H1 (cell line): Measurements from ENCODE around the gene HMCN2. TPM values are rescaled to one million over a fixed set of nuclear protein-coding genes. Genes with fewer than 3 reads are reported as not detected.

ENCODE experiments used
- CTCF ChIA-PET: fragments of 300-600 bp; sonication (Branson Sonifier 250); formaldehyde crosslinking; loops from one replicate; lab custom pipeline; 2021; ENCODE audit not compliant: partially characterized antibody; lab: Charles Lee
- POLR2A ChIA-PET: fragments of 300-600 bp; sonication (Branson Sonifier 250); formaldehyde crosslinking; loops from one replicate; lab custom pipeline; 2021; ENCODE audit warnings: inconsistent platforms; ENCODE audit not compliant: partially characterized antibody; lab: Charles Lee
- DNase-seq, 2 experiments: peaks; one replicate each; pipeline versions ENCODE4 v3.0.0 to v3.0.0-alpha.2; 2010 to 2022; ENCODE audit warnings: low spot score in 2 of 2, low read depth in 1 of 2, mixed read lengths in 1 of 2
- FAIRE-seq: peaks from 2 replicates; lab custom pipeline; 2011; peaks lifted over from hg19 to GRCh38; lab: Jason Lieb, UNC
- H2AFZ ChIP-seq: 2 replicates; pipeline ENCODE4 v1.8.1; 2012; ENCODE audit warnings: low read length, inconsistent platforms
- H2AK5ac ChIP-seq: 2 replicates; pipeline ENCODE4 v1.6.1; 2013; ENCODE audit warnings: low read depth, low read length
- H2BK120ac ChIP-seq: replicated peaks from 2 replicates; pipeline ENCODE3; 2013; ENCODE audit warnings: low read depth, low read length, inconsistent platforms
- H2BK12ac ChIP-seq: 2 replicates; pipeline ENCODE4 v1.6.1; 2013; ENCODE audit warnings: low read depth, low read length
- H2BK15ac ChIP-seq: 2 replicates; pipeline ENCODE4 v1.6.1; 2013; ENCODE audit warnings: low read length
- H2BK20ac ChIP-seq: 2 replicates; pipeline ENCODE4 v1.6.1; 2013; ENCODE audit warnings: low read length
- H2BK5ac ChIP-seq: 2 replicates; pipeline ENCODE4 v1.6.1; 2013; ENCODE audit warnings: low read depth, low read length
- H3K14ac ChIP-seq: 2 replicates; pipeline ENCODE4 v1.6.1; 2013; ENCODE audit warnings: inconsistent platforms; ENCODE audit not compliant: insufficient read length
- H3K18ac ChIP-seq: 2 replicates; pipeline ENCODE4 v1.6.1; 2013; ENCODE audit warnings: low read length; ENCODE audit errors: extremely low read depth
- H3K23ac ChIP-seq: 2 replicates; pipeline ENCODE4 v1.6.1; 2013; ENCODE audit warnings: inconsistent platforms; ENCODE audit not compliant: insufficient read length
- H3K23me2 ChIP-seq: 2 replicates; pipeline ENCODE4 v1.6.1; 2013; ENCODE audit warnings: low read depth, low read length
- H3K27ac ChIP-seq: 2 replicates; pipeline ENCODE4 v1.6.1; 2011; ENCODE audit warnings: low read depth, low read length, inconsistent platforms
- H3K27me3 ChIP-seq, 4 experiments: replicated peaks in 1 of 4; 1 replicate in 1 of 4; 2 replicates in 3 of 4; pipeline versions ENCODE4 v1.6.1 to v1.8.1; 2011 to 2013; ENCODE audit warnings: low read length in 3 of 4, mild to moderate bottlenecking in 3 of 4, inconsistent platforms in 2 of 4, mixed read lengths in 2 of 4, moderate library complexity in 1 of 4; ENCODE audit not compliant: control insufficient read depth in 3 of 4, insufficient read depth in 3 of 4; ENCODE audit errors: extremely low read depth in 1 of 4
- H3K36me3 ChIP-seq, 4 experiments: 2 replicates each; pipeline versions ENCODE4 v1.6.1 to v1.8.1; 2011 to 2013; ENCODE audit warnings: mild to moderate bottlenecking in 4 of 4, low read length in 3 of 4, moderate library complexity in 2 of 4, control low read depth in 1 of 4, inconsistent platforms in 1 of 4; ENCODE audit not compliant: insufficient read depth in 4 of 4, control insufficient read depth in 2 of 4
- H3K4ac ChIP-seq: replicated peaks from 2 replicates; pipeline ENCODE3; 2013; ENCODE audit warnings: low read length, low read depth, mixed read lengths, inconsistent platforms; ENCODE audit not compliant: insufficient read length
- H3K4me1 ChIP-seq, 4 experiments: replicated peaks in 1 of 4; 1 replicate in 1 of 4; 2 replicates in 3 of 4; pipeline versions ENCODE4 v1.6.1 to v1.8.1; 2011 to 2013; ENCODE audit warnings: low read length in 3 of 4, inconsistent platforms in 2 of 4, mixed read lengths in 1 of 4; ENCODE audit not compliant: insufficient read depth in 4 of 4, control insufficient read depth in 3 of 4
- H3K4me2 ChIP-seq, 2 experiments: 2 replicates each; pipeline versions ENCODE4 v1.6.1 to v1.8.1; 2011 to 2013; ENCODE audit warnings: low read depth in 2 of 2, low read length in 2 of 2, control low read depth in 1 of 2, inconsistent platforms in 1 of 2, mild to moderate bottlenecking in 1 of 2; ENCODE audit not compliant: insufficient read depth in 1 of 2
- H3K4me3 ChIP-seq, 4 experiments: fragments of 200-600, 300-600 bp in 1 of 4; sonication (generic), shearing (Covaris generic), sonication (Bioruptor Twin) in 1 of 4; 2 replicates each; pipeline versions ENCODE4 v1.5.1 to v1.8.1; 2011 to 2016; ENCODE audit warnings: low read length in 4 of 4, low read depth in 3 of 4, control low read depth in 2 of 4, inconsistent platforms in 2 of 4, mild to moderate bottlenecking in 2 of 4, mixed read lengths in 1 of 4, moderate library complexity in 1 of 4; ENCODE audit not compliant: insufficient read depth in 2 of 4; ENCODE audit errors: extremely low read depth in 1 of 4
- H3K56ac ChIP-seq: replicated peaks from 2 replicates; pipeline ENCODE3; 2013; ENCODE audit warnings: low read depth, mild to moderate bottlenecking, mixed read lengths, low read length, inconsistent platforms; ENCODE audit not compliant: insufficient read length
- H3K79me1 ChIP-seq: 2 replicates; pipeline ENCODE4 v1.6.1; 2013; ENCODE audit warnings: low read depth, low read length, control low read depth
- H3K79me2 ChIP-seq, 2 experiments: 2 replicates each; pipeline versions ENCODE4 v1.6.1 to v1.8.1; 2012 to 2013; ENCODE audit warnings: low read length in 2 of 2, mild to moderate bottlenecking in 2 of 2, inconsistent platforms in 1 of 2; ENCODE audit not compliant: insufficient read depth in 2 of 2, control insufficient read depth in 1 of 2
- H3K9ac ChIP-seq, 4 experiments: replicated peaks in 1 of 4; 1 replicate in 1 of 4; 2 replicates in 3 of 4; pipeline versions ENCODE4 v1.6.1 to v1.8.1; 2011 to 2013; ENCODE audit warnings: low read depth in 3 of 4, low read length in 3 of 4, control low read depth in 2 of 4, mild to moderate bottlenecking in 2 of 4, moderate library complexity in 2 of 4, inconsistent platforms in 1 of 4; ENCODE audit errors: extremely low read depth in 1 of 4
- H3K9me3 ChIP-seq, 2 experiments: 2 replicates each; pipeline versions ENCODE4 v1.6.1 to v1.8.1; 2012 to 2013; ENCODE audit warnings: mild to moderate bottlenecking in 2 of 2, moderate library complexity in 2 of 2, control low read depth in 1 of 2, inconsistent platforms in 1 of 2, low read depth in 1 of 2, low read length in 1 of 2, mixed read lengths in 1 of 2; ENCODE audit not compliant: insufficient read depth in 2 of 2
- H4K20me1 ChIP-seq, 2 experiments: replicated peaks in 1 of 2; 2 replicates each; pipeline versions ENCODE3 to v1.8.1; 2011 to 2013; ENCODE audit warnings: inconsistent platforms in 2 of 2, low read length in 2 of 2, mild to moderate bottlenecking in 1 of 2; ENCODE audit not compliant: insufficient read depth in 2 of 2, control insufficient read depth in 1 of 2
- H4K5ac ChIP-seq: 2 replicates; pipeline ENCODE4 v1.6.1; 2013; ENCODE audit warnings: low read length, low read depth, mixed read lengths, inconsistent platforms; ENCODE audit not compliant: insufficient read length
- H4K8ac ChIP-seq: 2 replicates; pipeline ENCODE4 v1.8.0; 2013; ENCODE audit warnings: mild to moderate bottlenecking, moderate library complexity, low read length, inconsistent platforms; ENCODE audit not compliant: insufficient read depth; ENCODE audit errors: extremely low read depth
- H4K91ac ChIP-seq: replicated peaks from 2 replicates; pipeline ENCODE3; 2013; ENCODE audit warnings: low read length, mixed read lengths, inconsistent platforms; ENCODE audit not compliant: insufficient read length
- WGBS, 2 experiments: shearing (Covaris generic) in 1 of 2; methylation state at CpG; one replicate each; pipeline versions ENCODE4 v1.1.6 to v1.1.7; 2013 to 2015; ENCODE audit warnings: low lambda C conversion rate in 2 of 2, mixed read lengths in 2 of 2, inconsistent platforms in 1 of 2, low coverage in 1 of 2, missing lambda C conversion rate in 1 of 2; ENCODE audit not compliant: insufficient replicate concordance in 2 of 2, insufficient coverage in 1 of 2, insufficient read length in 1 of 2; ENCODE audit errors: extremely low coverage in 1 of 2, missing lambda C conversion rate in 1 of 2; 5-methylcytosine and 5-hydroxymethylcytosine counted together
- polyA plus RNA-seq, 7 experiments: library from polyadenylated mRNA; depleted of rRNA in 3 of 7; stranded (reverse) in 5 of 7; unstranded in 2 of 7; fragments of >200 nt in 5 of 7; fragments of 200-250 nt in 2 of 7; gene quantifications; 1 replicate in 5 of 7; 2 replicates in 1 of 7; 4 replicates in 1 of 7; pipeline versions ENCODE4 v1.2.1 to v1.2.3, GENCODE V29; 2011 to 2013; ENCODE audit warnings: missing spikeins in 2 of 7, mixed read lengths in 2 of 7
- total RNA-seq: library from RNA; stranded (reverse); fragmentation: NEBNext Ultra II Directional; extraction: Animal tissue kit (Norgen Biotek cat#: 25700); gene quantifications from 2 replicates; pipeline ENCODE4 v1.2.1, GENCODE V29; 2021

HMCN2 gene
- total and polyA plus RNA-seq, 2 of the 8 experiments (the other 6 are each of a cell fraction or from before 2014, with no cell fraction given), result 5.0 to 9.1 TPM

- H2BK120ac ChIP-seq, result no peak overlapping the region
- H4K91ac ChIP-seq, result no peak overlapping the region
- H2AFZ ChIP-seq, result no peak overlapping the region
- no peak overlapping the region for H3K4ac ChIP-seq
- no peak overlapping the region for H3K4me3 ChIP-seq
- H3K36me3 ChIP-seq, result no peaks in the 10 kb centered on the region
- H2BK5ac ChIP-seq, result 0 out of 2 replicates have a peak overlapping the region, but pooled peaks have one; percentile 24
- DNase-seq, result no peak
- no peak for FAIRE-seq
- H4K5ac ChIP-seq, result no peak overlapping the region
- no peaks in the 10 kb centered on the region for H3K79me2 ChIP-seq
- no peak overlapping the region for H3K14ac ChIP-seq
- H3K9me3 ChIP-seq, result no peaks in the 10 kb centered on the region
- H3K9ac ChIP-seq, result no peak overlapping the region
- ChIA-PET POLR2A (no interaction called here), CTCF (interaction anchor here (2.9 kb wide), 1 partner anchor 14 kb away, joined by 12 read pairs; no protein-coding TSS in a partner anchor)
- no peak overlapping the region for H3K27ac ChIP-seq
- no peak overlapping the region for H2BK12ac ChIP-seq
- WGBS, 2 experiments, result 96% methylated on average over 10 of the region's 16 CpGs; no CpG with 5 or more reads in 1 of the 2 experiments
- no peak overlapping the region; the same call in 1 of the 2 replicates for H4K8ac ChIP-seq
- no peak overlapping the region for H2BK20ac ChIP-seq
- H3K27me3 ChIP-seq, result no peaks in the 10 kb centered on the region
- H3K79me1 ChIP-seq, result no peaks in the 10 kb centered on the region
- no peak overlapping the region for H3K18ac ChIP-seq
- peaks cover 0 to 2% of the 10 kb centered on the region in 2 experiments for H4K20me1 ChIP-seq
- no peak overlapping the region for H3K56ac ChIP-seq
- no peak overlapping the region for H3K4me2 ChIP-seq
- no peaks in the 10 kb centered on the region for H3K23me2 ChIP-seq
- H3K23ac ChIP-seq, result no peak overlapping the region
- H2BK15ac ChIP-seq, result no peak overlapping the region
- H3K4me1 ChIP-seq, result no peaks in the 10 kb centered on the region
- H2AK5ac ChIP-seq, result no peak overlapping the region
These were observed 72.3 kb downstream of the HMCN2 start for GRCh38 chr9:130337784-130338380.
